ENCODE measurements around the gene GALNT7.

GALNT7 gene

DNA sequence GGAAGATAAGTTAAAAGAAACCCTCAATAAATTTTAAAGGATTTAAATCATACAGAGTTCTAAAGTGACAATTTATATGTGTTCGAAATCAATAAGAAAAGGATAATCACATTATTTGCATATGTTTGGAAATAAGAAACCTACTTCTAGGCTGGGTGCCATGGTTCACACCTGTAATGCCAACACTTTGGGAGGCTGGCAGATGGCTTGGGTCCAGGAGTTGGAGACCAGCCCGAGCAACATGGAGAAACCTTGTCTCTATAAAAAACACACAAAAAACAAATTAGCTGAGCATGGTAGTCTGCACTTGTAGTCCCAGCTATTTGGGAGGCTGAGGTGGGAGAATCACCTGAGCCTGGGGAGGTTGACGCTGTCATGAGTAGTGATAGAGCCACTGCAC lies 194.1 kb downstream of the GALNT7 start:
- Histone ChIP-seq H2BK15ac (ENCODE audit: low read length) (no peak overlapping the region), H3K23ac (ENCODE audit: low read depth, low read length, poor library complexity) (no peak overlapping the region), H2BK12ac (ENCODE audit: low read length) (no peak overlapping the region), H3K27ac (replicated peaks; ENCODE audit: low read length) (no peak overlapping the region), H2BK5ac (ENCODE audit: low read length) (no peak overlapping the region), H3K4ac (ENCODE audit: low read length) (no peak overlapping the region), H3K4me2 (ENCODE audit: insufficient read depth, low read length, poor library complexity, severe bottlenecking) (no peak overlapping the region), H3K36me3 (replicated peaks in 1 of 2; ENCODE audit: control insufficient read depth in 2 of 2, insufficient read depth in 2 of 2, low read length in 2 of 2) (no peaks in the 10 kb centered on the region), H3K79me1 (ENCODE audit: low read depth, low read length) (no peaks in the 10 kb centered on the region), H3K9ac (ENCODE audit: low read depth, low read length, poor library complexity) (no peak overlapping the region), H4K91ac (ENCODE audit: low read depth, low read length, poor library complexity) (no peak overlapping the region), H2AK5ac (ENCODE audit: low read depth, low read length) (no peak overlapping the region), H3K9me3 (replicated peaks in 1 of 2; ENCODE audit: control insufficient read depth in 2 of 2, insufficient read depth in 1 of 2, low read depth in 1 of 2, low read length in 2 of 2) (peaks cover 0 to 3% of the 10 kb centered on the region in 2 donors), H2BK120ac (ENCODE audit: low read depth, low read length) (no peak overlapping the region), H2AFZ (ENCODE audit: low read length) (no peak overlapping the region), H3K14ac (ENCODE audit: low read length) (no peak overlapping the region), H4K8ac (ENCODE audit: low read depth, low read length) (no peak overlapping the region), H3K27me3 (ENCODE audit: control insufficient read depth in 3 of 3, insufficient read depth in 3 of 3, low read depth in 1 of 3, low read length in 3 of 3) (no peaks in the 10 kb centered on the region), H3K4me1 (ENCODE audit: control insufficient read depth in 2 of 2, insufficient read depth in 1 of 2, low read depth in 1 of 2, low read length in 2 of 2) (peaks cover 0 to 6% of the 10 kb centered on the region in 2 donors), H3K4me3 (ENCODE audit: low read length in 2 of 2) (no peak overlapping the region), H3K18ac (ENCODE audit: low read length) (no peak overlapping the region)
- no peak for DNase-seq (ENCODE audit: low spot score)
- WGBS, 2 donors (ENCODE audit: extremely low coverage in 2 of 2, insufficient read length in 2 of 2, insufficient replicate concordance in 1 of 2), result no CpG with 5 or more reads among the region's 3 CpGs

DNA sequence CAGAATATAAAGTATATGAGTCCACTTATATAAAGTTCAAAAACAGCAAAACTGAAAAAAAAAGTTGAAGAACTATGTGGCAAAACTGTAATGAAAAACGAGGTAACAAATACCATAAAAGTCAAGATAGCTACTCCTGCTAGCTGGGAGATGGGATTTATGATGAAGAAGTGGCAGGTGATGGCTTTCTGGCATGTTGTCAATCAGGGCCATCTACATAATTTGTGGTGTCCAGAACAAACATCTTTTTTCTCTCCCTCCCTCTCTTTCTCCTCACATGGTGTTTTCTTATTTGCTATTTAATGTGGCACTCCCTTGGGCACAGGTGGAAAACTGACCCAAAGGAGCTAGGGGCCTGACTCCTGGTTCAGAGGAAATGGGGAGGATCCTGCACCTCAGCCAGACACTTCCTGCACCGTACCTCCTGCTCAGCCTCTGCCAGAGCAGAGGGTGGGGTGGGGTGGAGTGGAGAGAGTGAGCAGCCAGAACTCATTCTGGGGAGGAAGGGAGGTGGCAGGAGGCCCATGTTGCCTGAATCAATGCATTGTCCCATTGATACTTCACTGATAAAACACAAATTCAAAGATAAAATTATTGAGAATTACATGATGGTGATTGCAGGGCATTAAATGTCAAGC lies 196.9 kb downstream of the GALNT7 start:
- H3K79me1 ChIP-seq (ENCODE audit: low read depth, low read length), result no peaks in the 10 kb centered on the region
- H3K4me1 ChIP-seq (ENCODE audit: control insufficient read depth in 2 of 2, insufficient read depth in 1 of 2, low read depth in 1 of 2, low read length in 2 of 2), result peaks cover 0 to 9% of the 10 kb centered on the region in 2 donors
- no peak overlapping the region for H2BK5ac ChIP-seq (ENCODE audit: low read length)
- H4K8ac ChIP-seq (ENCODE audit: low read depth, low read length), result no peak overlapping the region
- no peaks in the 10 kb centered on the region for H3K36me3 ChIP-seq (replicated peaks in 1 of 2; ENCODE audit: control insufficient read depth in 2 of 2, insufficient read depth in 2 of 2, low read length in 2 of 2)
- WGBS, 2 donors (ENCODE audit: extremely low coverage in 2 of 2, insufficient read length in 2 of 2, insufficient replicate concordance in 1 of 2), result no CpG with 5 or more reads among the region's 2 CpGs
- H2BK120ac ChIP-seq (ENCODE audit: low read depth, low read length), result no peak overlapping the region
- H2BK12ac ChIP-seq (ENCODE audit: low read length), result no peak overlapping the region
- no peak overlapping the region for H2AK5ac ChIP-seq (ENCODE audit: low read depth, low read length)
- no peak overlapping the region for H3K4ac ChIP-seq (ENCODE audit: low read length)
- H3K9ac ChIP-seq (ENCODE audit: low read depth, low read length, poor library complexity), result no peak overlapping the region
- DNase-seq (ENCODE audit: low spot score), result no peak
- H3K27me3 ChIP-seq (ENCODE audit: control insufficient read depth in 3 of 3, insufficient read depth in 3 of 3, low read depth in 1 of 3, low read length in 3 of 3), result no peaks in the 10 kb centered on the region
- no peak overlapping the region for H2AFZ ChIP-seq (ENCODE audit: low read length)
- H3K27ac ChIP-seq (replicated peaks; ENCODE audit: low read length), result no peak overlapping the region
- H3K23ac ChIP-seq (ENCODE audit: low read depth, low read length, poor library complexity), result no peak overlapping the region
- H3K14ac ChIP-seq (ENCODE audit: low read length), result no peak overlapping the region
- no peak overlapping the region for H4K91ac ChIP-seq (ENCODE audit: low read depth, low read length, poor library complexity)
- no peak overlapping the region for H3K4me2 ChIP-seq (ENCODE audit: insufficient read depth, low read length, poor library complexity, severe bottlenecking)
- peaks cover 0 to 3% of the 10 kb centered on the region in 2 donors for H3K9me3 ChIP-seq (replicated peaks in 1 of 2; ENCODE audit: control insufficient read depth in 2 of 2, insufficient read depth in 1 of 2, low read depth in 1 of 2, low read length in 2 of 2)
- H2BK15ac ChIP-seq (ENCODE audit: low read length), result no peak overlapping the region
- H3K4me3 ChIP-seq (ENCODE audit: low read length in 2 of 2), result no peak overlapping the region
- H3K18ac ChIP-seq (ENCODE audit: low read length), result no peak overlapping the region

DNA sequence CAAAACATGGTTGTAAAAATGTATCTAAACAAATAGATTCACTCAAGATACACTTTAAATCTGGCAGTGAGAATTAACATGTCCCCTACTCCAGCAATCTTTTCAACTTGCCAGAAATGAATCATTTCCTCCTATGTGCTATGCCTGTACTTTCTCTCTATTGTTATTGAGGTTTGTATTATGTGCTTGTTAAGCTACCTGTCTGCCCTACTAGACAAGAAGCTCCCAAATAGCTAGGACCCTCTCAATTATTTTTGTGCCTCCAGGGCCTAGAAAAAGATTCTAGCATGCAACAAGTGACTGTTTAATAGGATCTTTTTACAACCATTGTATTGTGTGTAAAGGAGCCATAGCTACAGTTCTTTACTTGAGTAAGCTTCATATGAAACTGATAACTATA lies 198.7 kb downstream of the GALNT7 start:
- no peaks in the 10 kb centered on the region for H3K36me3 ChIP-seq (replicated peaks in 1 of 2; ENCODE audit: control insufficient read depth in 2 of 2, insufficient read depth in 2 of 2, low read length in 2 of 2)
- H4K91ac ChIP-seq (ENCODE audit: low read depth, low read length, poor library complexity), result no peak overlapping the region
- no peak overlapping the region for H2BK15ac ChIP-seq (ENCODE audit: low read length)
- H3K4me2 ChIP-seq (ENCODE audit: insufficient read depth, low read length, poor library complexity, severe bottlenecking), result no peak overlapping the region
- no peak for DNase-seq (ENCODE audit: low spot score)
- no peak overlapping the region for H3K27ac ChIP-seq (replicated peaks; ENCODE audit: low read length)
- peak overlapping the region; percentile 62 for H2AFZ ChIP-seq (ENCODE audit: low read length)
- peaks cover 0 to 3% of the 10 kb centered on the region in 2 donors for H3K9me3 ChIP-seq (replicated peaks in 1 of 2; ENCODE audit: control insufficient read depth in 2 of 2, insufficient read depth in 1 of 2, low read depth in 1 of 2, low read length in 2 of 2)
- no peak overlapping the region for H2BK120ac ChIP-seq (ENCODE audit: low read depth, low read length)
- H3K14ac ChIP-seq (ENCODE audit: low read length), result no peak overlapping the region
- H3K18ac ChIP-seq (ENCODE audit: low read length), result no peak overlapping the region
- peaks cover 3% of the 10 kb centered on the region for H3K79me1 ChIP-seq (ENCODE audit: low read depth, low read length)
- H2BK12ac ChIP-seq (ENCODE audit: low read length), result no peak overlapping the region
- peaks cover 0 to 9% of the 10 kb centered on the region in 2 donors for H3K4me1 ChIP-seq (ENCODE audit: control insufficient read depth in 2 of 2, insufficient read depth in 1 of 2, low read depth in 1 of 2, low read length in 2 of 2)
- no peak overlapping the region for H3K4ac ChIP-seq (ENCODE audit: low read length)
- no peak overlapping the region for H3K9ac ChIP-seq (ENCODE audit: low read depth, low read length, poor library complexity)
- no peaks in the 10 kb centered on the region for H3K27me3 ChIP-seq (ENCODE audit: control insufficient read depth in 3 of 3, insufficient read depth in 3 of 3, low read depth in 1 of 3, low read length in 3 of 3)
- no peak overlapping the region for H4K8ac ChIP-seq (ENCODE audit: low read depth, low read length)
- no peak overlapping the region for H3K4me3 ChIP-seq (ENCODE audit: low read length in 2 of 2)
- H2BK5ac ChIP-seq (ENCODE audit: low read length), result no peak overlapping the region
- H2AK5ac ChIP-seq (ENCODE audit: low read depth, low read length), result no peak overlapping the region
- H3K23ac ChIP-seq (ENCODE audit: low read depth, low read length, poor library complexity), result no peak overlapping the region

- Histone ChIP-seq H3K9me3 (replicated peaks in 1 of 2; ENCODE audit: control insufficient read depth in 2 of 2, insufficient read depth in 1 of 2, low read depth in 1 of 2, low read length in 2 of 2) (peaks cover 0 to 3% of the 10 kb centered on the region in 2 donors), H3K4me2 (ENCODE audit: insufficient read depth, low read length, poor library complexity, severe bottlenecking) (no peak overlapping the region), H2AK5ac (ENCODE audit: low read depth, low read length) (no peak overlapping the region), H3K18ac (ENCODE audit: low read length) (no peak overlapping the region), H3K27me3 (ENCODE audit: control insufficient read depth in 3 of 3, insufficient read depth in 3 of 3, low read depth in 1 of 3, low read length in 3 of 3) (no peaks in the 10 kb centered on the region), H4K91ac (ENCODE audit: low read depth, low read length, poor library complexity) (no peak overlapping the region), H3K9ac (ENCODE audit: low read depth, low read length, poor library complexity) (no peak overlapping the region), H2AFZ (ENCODE audit: low read length) (peak overlapping the region; percentile 15), H3K4me1 (ENCODE audit: control insufficient read depth in 2 of 2, insufficient read depth in 1 of 2, low read depth in 1 of 2, low read length in 2 of 2) (peaks cover 0 to 9% of the 10 kb centered on the region in 2 donors), H3K14ac (ENCODE audit: low read length) (no peak overlapping the region), H3K36me3 (replicated peaks in 1 of 2; ENCODE audit: control insufficient read depth in 2 of 2, insufficient read depth in 2 of 2, low read length in 2 of 2) (peaks cover 0 to under 1% of the 10 kb centered on the region in 2 donors), H4K8ac (ENCODE audit: low read depth, low read length) (no peak overlapping the region), H3K27ac (replicated peaks; ENCODE audit: low read length) (no peak overlapping the region), H3K23ac (ENCODE audit: low read depth, low read length, poor library complexity) (no peak overlapping the region), H2BK5ac (ENCODE audit: low read length) (no peak overlapping the region), H3K4ac (ENCODE audit: low read length) (no peak overlapping the region), H3K79me1 (ENCODE audit: low read depth, low read length) (peaks cover 3% of the 10 kb centered on the region), H2BK12ac (ENCODE audit: low read length) (no peak overlapping the region), H3K4me3 (ENCODE audit: low read length in 2 of 2) (no peak overlapping the region), H2BK15ac (ENCODE audit: low read length) (no peak overlapping the region), H2BK120ac (ENCODE audit: low read depth, low read length) (no peak overlapping the region)
- DNase-seq (ENCODE audit: low spot score), result no peak
- 100% methylated on average over 1 of the region's 4 CpGs; no CpG with 5 or more reads in 1 of the 2 donors for WGBS, 2 donors (ENCODE audit: extremely low coverage in 2 of 2, insufficient read length in 2 of 2, insufficient replicate concordance in 1 of 2)
These were observed 199.3 kb downstream of the GALNT7 start for GRCh38 chr4:173367946-173368345.

Measured in neuronal stem cell (in vitro differentiated cells).